Measurements from ENCODE around the gene SLAMF8.

The SLAMF8 gene

DNA sequence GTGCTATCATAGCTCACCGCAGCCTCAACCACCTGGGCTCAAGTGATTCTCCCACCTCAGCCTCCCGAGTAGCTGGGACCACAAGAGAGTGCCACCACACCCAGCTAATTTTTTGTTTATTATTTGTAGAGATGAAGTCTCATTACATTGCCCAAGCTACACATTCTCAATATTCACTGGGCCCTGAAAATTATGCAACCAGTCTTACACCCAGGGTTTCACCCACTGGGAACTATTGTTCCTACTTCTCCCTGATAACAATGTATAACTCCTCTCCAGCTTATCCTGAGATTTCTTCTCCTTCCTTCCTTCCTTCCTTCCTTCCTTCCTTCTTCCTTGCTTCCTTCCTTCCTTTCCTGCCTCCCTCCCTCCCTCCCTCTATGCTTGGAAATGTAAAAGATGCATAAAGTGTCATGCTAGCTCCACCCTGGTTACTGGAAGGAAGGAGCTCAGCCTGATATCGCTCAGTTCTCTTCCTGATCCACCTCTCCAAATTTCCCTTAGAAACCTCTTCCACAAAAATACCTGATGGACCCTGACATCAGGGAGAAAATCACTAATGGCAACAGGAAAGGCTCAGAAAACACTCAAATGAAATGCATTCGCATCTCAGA lies 47.0 kb downstream of the SLAMF8 start:
- no peak for DNase-seq

DNA sequence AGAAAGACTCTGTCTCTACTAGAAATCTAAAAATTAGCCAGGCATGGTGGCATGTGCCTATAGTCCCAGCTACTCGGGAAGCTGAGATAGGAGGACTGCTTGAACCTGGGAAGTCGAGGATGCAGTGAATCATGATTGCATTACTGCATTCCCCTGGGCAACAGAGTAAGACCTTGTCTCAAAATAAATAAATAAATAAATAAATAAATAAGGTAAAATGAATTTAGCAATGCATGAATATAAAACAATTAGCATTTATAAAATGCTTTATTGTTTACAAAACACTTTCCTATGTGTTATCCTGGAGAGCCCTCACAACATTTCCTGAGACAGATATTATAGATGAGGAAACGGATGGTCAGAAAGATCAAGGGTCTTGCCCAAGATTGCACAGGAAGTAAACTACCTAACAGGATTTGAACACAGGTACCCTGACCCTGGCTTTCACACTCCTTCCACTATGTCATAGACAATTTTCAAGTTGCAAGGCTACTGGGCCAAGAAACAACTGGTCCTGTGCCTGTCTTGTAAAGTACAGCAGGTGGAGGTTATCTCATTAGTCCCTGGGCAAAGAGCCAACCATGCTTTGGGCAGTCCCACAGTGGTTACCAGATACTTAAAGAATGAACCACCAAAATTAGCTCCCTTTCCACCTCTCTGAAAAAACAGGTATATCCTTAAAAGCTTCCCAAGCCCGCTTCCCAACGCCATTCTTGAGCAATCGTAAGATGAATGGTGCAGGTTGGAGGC lies 51.2 kb downstream of the SLAMF8 start:
- DNase-seq = no peak

DNA sequence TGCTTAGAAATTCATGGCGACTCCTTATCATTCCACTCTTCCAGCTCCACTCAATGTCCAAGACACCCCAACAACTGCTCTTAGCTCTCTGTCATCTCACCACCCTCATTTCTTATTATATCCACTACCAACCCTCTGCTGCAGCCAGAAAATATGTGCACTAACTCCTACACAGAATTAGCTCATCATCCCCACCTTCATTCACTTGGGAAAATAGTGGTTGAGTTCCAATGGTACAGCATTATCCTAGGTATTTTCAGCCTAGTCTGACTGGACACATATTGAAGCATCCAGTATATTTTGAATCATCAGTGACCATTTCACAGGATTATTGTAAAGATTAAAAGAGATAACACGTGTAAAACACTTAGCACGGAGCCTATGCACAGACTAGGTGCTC lies 52.5 kb downstream of the SLAMF8 start:
- no peak for DNase-seq

DNA sequence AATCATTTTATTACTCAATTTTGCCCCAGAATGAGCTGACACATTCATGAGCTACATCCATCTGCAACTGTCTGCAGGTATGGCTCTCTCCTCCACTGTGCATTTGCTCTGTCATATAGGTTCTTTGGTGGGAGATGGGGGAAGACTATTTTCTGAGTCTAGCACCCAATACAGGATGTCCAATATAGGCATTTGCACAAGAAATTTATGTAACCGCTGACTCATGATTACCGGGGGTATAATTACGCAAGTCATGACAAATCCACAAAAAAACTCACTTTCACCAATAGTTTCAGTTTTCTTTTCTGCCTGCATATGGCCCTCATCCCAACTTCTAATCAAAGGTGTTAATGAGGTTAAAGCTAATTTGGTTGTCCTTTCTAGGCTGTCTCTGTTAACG lies 53.3 kb downstream of the SLAMF8 start:
- no peak for DNase-seq

DNA sequence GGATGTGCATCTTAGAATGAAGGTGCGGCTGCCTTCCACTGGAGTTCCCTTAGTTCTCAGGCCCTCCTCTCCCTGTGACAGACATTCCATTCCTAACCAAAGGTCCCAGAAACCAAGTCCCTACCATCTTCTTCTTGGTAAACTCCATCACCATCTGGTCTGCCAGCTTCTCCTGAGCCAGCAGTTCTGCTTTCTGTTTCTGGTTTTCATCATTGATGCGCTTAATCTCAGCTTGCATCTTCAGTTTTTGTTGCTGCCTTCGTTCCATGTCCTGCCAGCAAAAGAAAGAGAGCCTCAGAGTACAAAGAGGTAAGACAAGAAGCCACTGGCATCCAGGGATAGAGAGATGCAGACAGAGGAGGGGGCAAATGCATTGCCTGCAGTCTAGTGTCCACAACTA lies 53.8 kb downstream of the SLAMF8 start:
- no peak for DNase-seq

DNA sequence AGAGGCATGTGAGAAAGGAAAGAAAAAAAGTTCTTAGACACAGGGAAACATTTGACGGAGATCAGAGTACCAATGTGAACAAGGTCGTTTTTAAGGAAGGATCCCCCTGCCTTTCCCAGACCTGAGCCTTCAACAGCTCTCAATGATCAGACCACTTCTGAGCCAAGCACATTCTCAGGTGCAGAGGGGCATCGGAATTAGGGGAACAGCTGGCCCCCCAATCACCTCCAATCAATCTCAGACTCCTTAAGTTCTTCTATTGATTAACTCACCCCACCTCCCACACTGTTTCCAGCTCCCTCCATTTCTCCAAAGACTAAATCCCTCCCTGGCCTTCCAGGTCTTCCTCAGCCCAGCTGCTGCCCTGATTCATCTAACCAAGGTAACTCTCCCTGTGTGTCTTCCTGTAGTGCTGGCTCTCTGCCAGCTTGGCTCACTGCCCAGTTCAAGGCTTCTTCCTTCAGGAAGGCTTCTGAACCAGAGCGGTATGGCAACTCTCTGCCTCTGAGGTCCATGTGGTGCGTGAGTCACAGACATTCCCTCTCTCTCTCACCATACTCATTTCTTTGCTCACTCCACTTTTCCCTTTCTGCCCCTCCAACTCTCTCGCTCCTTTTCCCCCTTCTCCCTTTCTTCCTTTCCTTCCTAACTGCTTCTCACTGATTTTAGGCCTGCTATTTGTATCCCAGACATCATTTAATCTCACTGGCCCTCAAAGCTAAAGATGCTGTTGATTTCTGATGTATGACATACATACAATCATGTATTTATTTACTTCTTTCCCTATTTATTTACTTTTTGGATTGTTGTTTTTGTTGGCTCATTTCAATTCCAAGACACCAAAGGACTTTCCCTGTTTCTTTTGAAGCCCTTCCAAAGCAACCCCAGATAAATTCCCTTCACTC lies 55.2 kb downstream of the SLAMF8 start:
- DNase-seq = peak; percentile 69

DNA sequence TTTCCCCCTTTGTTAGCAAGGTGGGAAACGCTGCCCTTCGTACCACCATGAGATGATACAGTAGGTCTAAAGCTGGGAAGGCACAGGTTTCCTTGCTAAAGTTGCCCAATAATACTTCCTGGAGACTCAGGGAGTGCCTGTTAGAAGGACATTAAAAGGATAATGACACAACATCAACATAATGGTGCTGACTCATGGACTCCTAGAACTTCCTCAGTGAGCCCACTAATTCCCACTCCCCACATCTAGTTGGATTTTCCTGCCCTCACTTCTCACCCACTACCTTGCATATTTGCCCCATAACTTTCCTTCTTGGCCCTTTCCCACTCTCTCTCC lies 55.8 kb downstream of the SLAMF8 start:
- DNase-seq = no peak

DNA sequence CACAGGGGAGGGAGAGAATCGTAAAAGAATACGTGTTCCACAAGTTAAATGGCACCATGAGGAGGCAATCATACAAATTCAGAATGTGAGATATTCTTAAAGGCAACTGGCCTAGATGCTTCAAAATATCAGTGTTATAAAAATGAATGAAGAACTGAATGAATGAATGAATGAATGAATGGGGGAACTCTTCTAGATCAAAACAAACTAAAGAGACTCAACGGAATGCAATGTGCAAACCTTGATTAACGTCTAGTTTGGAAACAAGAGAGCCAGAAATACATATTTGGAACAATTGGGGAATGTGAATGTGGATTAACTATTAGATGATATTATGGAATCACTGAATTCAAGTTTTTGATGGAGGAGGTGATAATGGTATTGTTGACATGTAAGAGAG lies 56.5 kb downstream of the SLAMF8 start:
- DNase-seq = no peak

DNA sequence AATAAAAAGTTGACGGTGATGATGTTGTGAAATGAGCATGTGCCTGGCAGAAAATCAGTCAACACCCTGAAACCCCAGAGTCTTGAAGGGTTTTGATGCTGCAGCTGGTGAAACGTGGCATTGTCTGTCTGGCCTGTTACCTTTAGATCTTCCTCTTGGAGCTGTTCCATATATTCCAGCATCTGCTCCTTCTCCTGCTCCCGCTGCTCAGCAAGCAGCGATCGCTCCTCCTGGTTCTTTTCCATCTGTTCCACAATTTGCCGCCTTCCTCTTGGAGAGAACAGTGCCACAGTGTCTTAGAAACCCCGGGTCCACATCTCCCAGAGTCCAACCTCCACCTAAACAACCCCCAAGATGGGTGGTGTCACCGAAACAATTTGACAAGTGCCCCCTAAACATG lies 57.6 kb downstream of the SLAMF8 start:
- DNase-seq = peak; percentile 69
